Stimulated activated CD4-positive, alpha-beta T cell treated with anti-CD3 and anti-CD28 coated beads, Interleukin-1b, Interleukin-23, amount 100 ng/mL, for 1 hour (primary cell): ENCODE data around the gene RUSF1.
A peak's percentile ranks its signal among the peaks of the same experiment; 100 is the strongest.
"Not testable (repeated sequence)": the region's sequence is repeated elsewhere in the genome, so short reads cannot be mapped to it uniquely, and the experiment has no call there.

Experiments
- DNase-seq, 2 donors: peaks; one replicate each; pipeline ENCODE4 v3.0.0-alpha.2; 2020; ENCODE audit warnings: low read depth in 2 of 2

Gene RUSF1

DNA sequence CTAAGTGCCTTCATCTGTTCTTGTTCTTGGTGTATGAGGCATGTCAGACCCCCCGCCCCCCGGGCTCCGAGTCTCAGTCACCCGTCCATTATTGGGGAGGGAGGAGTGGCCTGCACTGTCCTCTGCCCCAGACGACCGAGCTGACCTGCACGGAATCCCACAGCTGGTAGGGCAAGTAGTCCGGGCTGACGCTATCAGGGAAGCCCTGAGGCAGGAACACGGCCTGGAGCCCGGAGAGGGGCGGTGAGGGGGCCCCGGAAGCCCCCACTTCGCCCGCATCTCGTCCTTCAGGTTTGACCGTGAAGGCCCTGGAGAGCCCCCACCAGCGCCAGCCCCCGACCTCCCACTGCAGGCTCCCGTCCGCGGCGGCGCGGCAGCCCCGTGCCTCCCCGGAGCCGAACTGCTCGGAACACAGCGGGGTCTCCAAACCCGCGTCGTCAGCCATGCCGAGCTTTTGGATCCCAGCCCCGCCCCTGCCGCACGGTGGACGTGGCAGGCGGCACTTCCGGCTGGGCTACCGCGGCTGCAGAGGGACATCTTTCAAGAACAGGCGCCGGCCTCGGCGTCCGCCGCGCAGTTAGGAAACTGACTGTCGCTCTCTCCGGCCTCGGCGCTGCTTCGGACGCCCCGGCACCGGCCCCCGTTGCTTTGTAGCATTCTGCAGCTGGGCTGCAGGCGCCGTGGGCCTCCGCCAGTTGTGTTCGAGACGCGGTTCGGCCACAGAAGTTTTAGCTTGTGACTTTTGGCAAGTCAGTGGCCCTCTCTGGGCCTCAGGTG is at the start of gene RUSF1:
Gene RUSF1, minus strand, starts transcription at position 463 of the 777 bp plus-strand sequence. Its CDS starts 18 bp downstream, at position 445.
- DNase-seq: peak; percentile 44 to 60

- no peak for DNase-seq
These were observed 34.6 kb upstream of the RUSF1 start for GRCh38 chr16:31542763-31543162.

DNA sequence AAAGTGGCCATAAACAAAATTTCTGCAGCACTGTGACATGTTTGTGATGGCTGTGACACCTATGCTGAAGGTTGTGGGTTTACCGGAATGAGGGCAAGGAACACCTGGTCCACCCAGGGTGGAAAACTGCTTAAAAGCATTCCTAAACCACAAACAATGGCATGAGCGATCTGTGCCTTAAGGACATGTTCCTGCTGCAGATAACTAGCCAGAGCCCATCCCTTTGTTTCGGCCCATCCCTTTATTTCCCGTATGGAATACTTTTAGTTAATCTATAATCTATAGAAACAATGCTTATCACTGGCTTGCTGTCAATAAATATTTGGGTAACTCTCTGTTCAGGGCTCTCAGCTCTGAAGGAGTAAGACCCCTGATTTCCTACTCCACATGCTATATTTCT is 31.6 kb upstream of the RUSF1 start:
- DNase-seq: not testable (repeated sequence)

- not testable (repeated sequence) for DNase-seq
These were observed 30.0 kb upstream of the RUSF1 start for GRCh38 chr16:31538243-31538598.

- DNase-seq: no peak
These were observed 29.4 kb upstream of the RUSF1 start for GRCh38 chr16:31537362-31538242.

- DNase-seq: no peak
These were observed 28.7 kb upstream of the RUSF1 start for GRCh38 chr16:31536804-31537361.

DNA sequence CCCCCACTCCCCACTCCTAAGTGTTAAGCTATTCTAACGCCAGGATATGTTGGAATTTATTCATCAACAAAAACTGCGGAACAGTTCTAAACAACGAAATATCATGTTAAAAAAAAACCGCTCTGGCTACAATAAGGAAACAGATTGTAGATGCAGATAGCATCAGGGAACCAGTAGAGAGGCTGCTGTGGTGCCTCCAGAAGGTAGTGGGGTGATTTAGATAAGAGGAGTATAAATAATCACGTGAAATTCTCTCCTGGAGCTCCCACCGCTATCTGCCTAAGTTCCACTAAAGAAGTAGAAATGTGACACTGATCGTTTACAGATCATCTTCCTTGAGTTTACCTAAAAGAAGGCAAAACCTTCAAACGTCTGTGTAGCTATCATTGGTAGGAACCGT is 27.5 kb upstream of the RUSF1 start:
- DNase-seq: no peak

- no peak for DNase-seq
These were observed 24.7 kb upstream of the RUSF1 start for GRCh38 chr16:31532896-31533295.

- DNase-seq: no peak
These were observed 23.9 kb upstream of the RUSF1 start for GRCh38 chr16:31532120-31532519.

GRCh38 chr16:31531096-31531495 is 22.9 kb upstream of the RUSF1 start:
- DNase-seq: no peak

DNA sequence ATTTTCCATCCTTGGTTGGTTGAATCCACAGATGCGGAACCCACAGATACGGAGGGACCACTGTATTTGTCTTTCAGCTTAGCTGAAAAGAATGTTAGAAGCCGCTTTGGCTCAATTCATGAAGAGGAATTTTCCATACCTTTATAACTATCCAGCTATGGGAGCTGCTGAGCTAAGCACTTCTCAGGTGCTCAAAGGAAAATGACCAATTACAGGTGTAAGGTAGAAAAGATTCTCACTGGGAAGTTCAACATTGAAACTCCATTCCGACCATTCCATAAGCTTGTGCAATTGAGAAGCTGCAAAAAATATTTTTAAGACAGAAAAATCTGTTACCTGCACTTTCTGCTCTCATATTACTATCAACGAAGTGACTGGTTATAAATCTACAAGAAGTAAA is 22.2 kb upstream of the RUSF1 start:
- DNase-seq: no peak

- no peak for DNase-seq
These were observed 21.7 kb upstream of the RUSF1 start for GRCh38 chr16:31529937-31530312.

DNA sequence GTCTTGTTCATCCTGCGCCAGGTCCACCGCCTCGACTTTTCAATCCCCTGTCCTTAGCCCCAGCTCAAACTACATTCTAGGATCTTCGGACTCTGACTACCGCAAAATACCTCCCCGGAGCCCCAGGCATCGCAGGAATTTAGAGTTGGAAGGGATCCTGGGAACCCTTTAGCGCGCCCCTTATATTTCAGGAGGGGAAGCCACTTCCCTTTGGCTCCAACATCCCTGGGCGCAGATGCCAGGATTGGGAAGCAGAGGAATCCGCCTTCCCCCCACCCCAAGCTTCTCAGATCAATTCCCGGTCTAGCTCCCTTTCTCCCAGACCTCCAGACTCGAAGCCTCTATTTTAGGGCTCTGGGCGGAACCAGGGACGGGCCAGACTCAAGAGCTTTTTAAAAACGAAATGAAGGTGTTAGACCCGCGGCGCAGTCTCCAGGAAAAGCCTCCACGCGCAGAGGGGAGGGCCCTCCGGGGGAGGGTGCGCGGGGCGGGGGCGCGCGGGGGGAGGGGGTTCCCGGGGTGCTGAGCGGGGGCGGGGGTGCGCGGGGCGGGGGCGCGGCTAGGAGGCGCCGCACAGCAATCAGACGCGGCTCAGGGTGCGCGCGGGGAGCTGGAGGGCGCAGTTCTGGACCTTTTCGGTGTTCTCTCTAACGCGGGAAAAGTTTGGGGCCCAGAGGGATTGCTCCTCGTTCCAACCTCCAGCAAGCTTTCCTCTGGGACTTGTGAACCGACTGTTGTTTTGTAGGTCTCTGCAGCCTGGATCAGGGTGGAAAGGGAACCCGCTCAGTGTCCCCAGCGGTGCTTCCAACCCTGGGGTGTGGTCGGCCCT is 21.1 kb upstream of the RUSF1 start:
- no peak for DNase-seq

- no peak for DNase-seq
These were observed 20.4 kb upstream of the RUSF1 start for GRCh38 chr16:31528523-31529107.

- no peak for DNase-seq
These were observed 19.6 kb upstream of the RUSF1 start, which contains the start of gene AHSP for GRCh38 chr16:31527734-31528274. Gene AHSP (plus strand): TSS chr16:31527900. CDS start chr16:31528140, 240 bp downstream.

GRCh38 chr16:31525113-31525512 is 16.9 kb upstream of the RUSF1 start:
- no peak for DNase-seq

- DNase-seq: not testable (repeated sequence)
These were observed 15.6 kb upstream of the RUSF1 start for GRCh38 chr16:31523768-31524167.

GRCh38 chr16:31522071-31522470 is 13.9 kb upstream of the RUSF1 start:
- DNase-seq: no peak

- DNase-seq: no peak
These were observed 13.2 kb upstream of the RUSF1 start for GRCh38 chr16:31521368-31521767.

DNA sequence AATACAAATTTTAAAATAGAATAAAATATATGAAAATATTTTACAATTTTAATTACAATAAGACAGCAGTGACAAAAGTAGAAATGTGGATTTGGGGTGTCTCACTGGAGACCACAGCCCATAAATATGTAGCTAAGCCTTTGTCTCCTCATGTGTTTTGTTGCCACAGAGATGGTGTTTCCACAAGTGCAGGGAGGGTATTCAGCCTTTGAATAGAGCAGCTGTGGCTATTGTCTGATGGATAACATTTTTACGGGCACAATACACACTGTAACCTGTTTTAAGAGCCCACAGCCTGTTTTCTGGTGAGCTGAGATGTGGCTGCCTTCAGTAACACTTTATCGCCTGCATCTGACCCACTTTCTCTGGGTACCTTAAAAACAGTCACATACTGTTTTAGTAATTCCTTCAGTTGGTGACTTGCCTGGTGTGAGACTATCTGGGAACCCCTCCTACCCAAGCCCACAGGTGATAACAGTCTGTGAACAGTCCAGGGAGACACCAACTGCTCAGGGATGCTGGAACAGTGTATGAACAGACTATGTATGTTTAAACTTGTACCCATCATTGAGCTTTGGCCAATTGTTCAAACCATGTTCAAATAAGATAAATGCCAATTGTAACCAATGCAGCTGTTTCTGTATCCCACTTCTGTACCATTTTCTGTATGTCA is 11.7 kb upstream of the RUSF1 start:
- DNase-seq: no peak
